HG02973 (cell line): ENCODE measurements around the gene EML1.

Experiments
- ATAC-seq: cut with Tn5 transposase; IDR thresholded peaks from one replicate; pipeline ENCODE4 v1.9.1; 2021; ENCODE audit warnings: moderate library complexity; ENCODE audit not compliant: unreplicated experiment

Gene EML1

GRCh38 chr14:99891266-99891665, 98.1 kb downstream of the EML1 start:
- no peak for ATAC-seq

- ATAC-seq, result no peak
These were observed 98.7 kb downstream of the EML1 start for GRCh38 chr14:99891900-99892299.

GRCh38 chr14:99892406-99892805, 99.2 kb downstream of the EML1 start:
- ATAC-seq, result no peak

GRCh38 chr14:99896361-99896760, 103.1 kb downstream of the EML1 start:
- no peak for ATAC-seq

GRCh38 chr14:99899578-99900178, 106.5 kb downstream of the EML1 start:
- ATAC-seq, result no peak

- no peak for ATAC-seq
These were observed 109.7 kb downstream of the EML1 start for GRCh38 chr14:99902925-99903324.

GRCh38 chr14:99904506-99904905, 111.3 kb downstream of the EML1 start:
- no peak for ATAC-seq

- no peak for ATAC-seq
These were observed 111.9 kb downstream of the EML1 start for GRCh38 chr14:99905121-99905520.

GRCh38 chr14:99907761-99908652, 114.8 kb downstream of the EML1 start:
- ATAC-seq, result no peak

GRCh38 chr14:99908653-99909250, 115.5 kb downstream of the EML1 start:
- no peak for ATAC-seq

GRCh38 chr14:99909513-99910064, 116.4 kb downstream of the EML1 start:
- ATAC-seq, result no peak

GRCh38 chr14:99910337-99911309, 117.4 kb downstream of the EML1 start:
- ATAC-seq, result no peak

GRCh38 chr14:99915305-99916090, 122.3 kb downstream of the EML1 start:
- ATAC-seq, result no peak

GRCh38 chr14:99916091-99916383, 122.8 kb downstream of the EML1 start:
- no peak for ATAC-seq

- no peak for ATAC-seq
These were observed 125.6 kb downstream of the EML1 start for GRCh38 chr14:99918781-99919180.

- ATAC-seq, result no peak
These were observed 128.2 kb downstream of the EML1 start for GRCh38 chr14:99921425-99921824.

- ATAC-seq, result no peak
These were observed 131.2 kb downstream of the EML1 start for GRCh38 chr14:99924379-99924778.

- no peak for ATAC-seq
These were observed 132.3 kb downstream of the EML1 start for GRCh38 chr14:99925471-99925870.

- no peak for ATAC-seq
These were observed 135.8 kb downstream of the EML1 start for GRCh38 chr14:99928963-99929362.

GRCh38 chr14:99929601-99930000, 136.4 kb downstream of the EML1 start:
- ATAC-seq, result no peak
